Mucosa of rectum (tissue), 2 donors: ENCODE data around the gene MLPH.
"Not testable (repeated sequence)": the region's sequence is repeated elsewhere in the genome, so short reads cannot be mapped to it uniquely, and the experiment has no call there.

Source experiments
- H3K27ac ChIP-seq, 2 donors: one replicate each; pipeline ENCODE4 v1.7.0; 2013; ENCODE audit warnings: inconsistent platforms in 2 of 2, low read depth in 2 of 2, low read length in 2 of 2
- H3K27me3 ChIP-seq, 2 donors: one replicate each; pipeline ENCODE4 v1.7.0; 2013; ENCODE audit warnings: low read length in 2 of 2; ENCODE audit not compliant: control insufficient read depth in 2 of 2, insufficient read depth in 2 of 2
- H3K36me3 ChIP-seq, 2 donors: one replicate each; pipeline ENCODE4 v1.7.0; 2013; ENCODE audit warnings: low read length in 2 of 2; ENCODE audit not compliant: control insufficient read depth in 2 of 2, insufficient read depth in 2 of 2
- H3K4me1 ChIP-seq, 2 donors: one replicate each; pipeline ENCODE4 v1.7.0; 2013; ENCODE audit warnings: low read length in 2 of 2, mild to moderate bottlenecking in 1 of 2; ENCODE audit not compliant: control insufficient read depth in 2 of 2, insufficient read depth in 2 of 2
- H3K4me3 ChIP-seq, 2 donors: one replicate each; pipeline ENCODE4 v1.7.0; 2013; ENCODE audit warnings: low read length in 2 of 2
- H3K9ac ChIP-seq, 2 donors: one replicate each; pipeline ENCODE4 v1.7.0; 2013; ENCODE audit warnings: low read length in 2 of 2, low read depth in 1 of 2, mild to moderate bottlenecking in 1 of 2
- H3K9me3 ChIP-seq, 2 donors: one replicate each; pipeline ENCODE4 v1.7.0; 2013; ENCODE audit warnings: low read length in 2 of 2; ENCODE audit not compliant: control insufficient read depth in 2 of 2
- donor health status: healthy.
- donor health status: Normal muscosa, but diverticular disease.

The MLPH gene

GRCh38 chr2:237457388-237457941 lies 29.6 kb upstream of the MLPH start:
- Histone ChIP-seq H3K4me1 (no peaks in the 10 kb centered on the region), H3K27me3 (no peaks in the 10 kb centered on the region), H3K27ac (no peak overlapping the region), H3K4me3 (no peak overlapping the region), H3K9me3 (no peaks in the 10 kb centered on the region), H3K36me3 (no peaks in the 10 kb centered on the region), H3K9ac (no peak overlapping the region)

GRCh38 chr2:237458519-237458918 lies 28.5 kb upstream of the MLPH start:
- Histone ChIP-seq H3K36me3 (no peaks in the 10 kb centered on the region), H3K27ac (no peak overlapping the region), H3K9me3 (no peaks in the 10 kb centered on the region), H3K4me1 (no peaks in the 10 kb centered on the region), H3K27me3 (no peaks in the 10 kb centered on the region), H3K9ac (no peak overlapping the region), H3K4me3 (no peak overlapping the region)

GRCh38 chr2:237459226-237459625 lies 27.8 kb upstream of the MLPH start:
- Histone ChIP-seq H3K4me1 (no peaks in the 10 kb centered on the region), H3K9ac (no peak overlapping the region), H3K9me3 (no peaks in the 10 kb centered on the region), H3K27me3 (no peaks in the 10 kb centered on the region), H3K36me3 (no peaks in the 10 kb centered on the region), H3K4me3 (no peak overlapping the region), H3K27ac (no peak overlapping the region)

- Histone ChIP-seq H3K27ac (no peak overlapping the region), H3K36me3 (no peaks in the 10 kb centered on the region), H3K4me3 (no peak overlapping the region), H3K9me3 (no peaks in the 10 kb centered on the region), H3K4me1 (no peaks in the 10 kb centered on the region), H3K27me3 (no peaks in the 10 kb centered on the region), H3K9ac (no peak overlapping the region)
These were observed 27.3 kb upstream of the MLPH start for GRCh38 chr2:237459741-237460174.

GRCh38 chr2:237464757-237465391 lies 22.2 kb upstream of the MLPH start:
- no peak overlapping the region for H3K27ac ChIP-seq
- H3K4me3 ChIP-seq: no peak overlapping the region

GRCh38 chr2:237465515-237466148 lies 21.4 kb upstream of the MLPH start:
- Histone ChIP-seq H3K27ac (no peak overlapping the region), H3K36me3 (no peaks in the 10 kb centered on the region), H3K9me3 (no peaks in the 10 kb centered on the region), H3K9ac (no peak overlapping the region), H3K4me1 (no peaks in the 10 kb centered on the region), H3K27me3 (no peaks in the 10 kb centered on the region), H3K4me3 (no peak overlapping the region)

More at GRCh38 chr2:237464757-237465391, 22.2 kb upstream of the MLPH start:
- no peaks in the 10 kb centered on the region for H3K36me3 ChIP-seq
- no peaks in the 10 kb centered on the region for H3K9me3 ChIP-seq
- no peaks in the 10 kb centered on the region for H3K4me1 ChIP-seq
- H3K27me3 ChIP-seq: no peaks in the 10 kb centered on the region
- H3K9ac ChIP-seq: no peak overlapping the region

- H3K27me3 ChIP-seq: no peaks in the 10 kb centered on the region
- H3K4me3 ChIP-seq: no peak overlapping the region
- no peaks in the 10 kb centered on the region for H3K4me1 ChIP-seq
- no peak overlapping the region for H3K9ac ChIP-seq
- H3K36me3 ChIP-seq: no peaks in the 10 kb centered on the region
- no peak overlapping the region for H3K27ac ChIP-seq
- no peaks in the 10 kb centered on the region for H3K9me3 ChIP-seq
These were observed 20.8 kb upstream of the MLPH start for GRCh38 chr2:237466211-237466610.

GRCh38 chr2:237467447-237468179 lies 19.4 kb upstream of the MLPH start:
- no peaks in the 10 kb centered on the region for H3K9me3 ChIP-seq
- peaks cover 0 to 3% of the 10 kb centered on the region in 2 donors for H3K4me1 ChIP-seq
- no peaks in the 10 kb centered on the region for H3K27me3 ChIP-seq
- H3K36me3 ChIP-seq: no peaks in the 10 kb centered on the region
- H3K9ac ChIP-seq: no peak overlapping the region
- no peak overlapping the region for H3K27ac ChIP-seq
- H3K4me3 ChIP-seq: no peak overlapping the region

- H3K9ac ChIP-seq, H3K4me1 ChIP-seq, H3K27me3 ChIP-seq, H3K36me3 ChIP-seq, H3K4me3 ChIP-seq, H3K27ac ChIP-seq, H3K9me3 ChIP-seq: not testable (repeated sequence)
These were observed 17.6 kb upstream of the MLPH start for GRCh38 chr2:237469410-237469809.

- Histone ChIP-seq H3K4me3 (no peak overlapping the region), H3K9me3 (no peaks in the 10 kb centered on the region), H3K36me3 (no peaks in the 10 kb centered on the region), H3K27ac (no peak overlapping the region), H3K4me1 (peaks cover 6 to 7% of the 10 kb centered on the region in 2 donors), H3K27me3 (no peaks in the 10 kb centered on the region), H3K9ac (no peak overlapping the region)
These were observed 17.2 kb upstream of the MLPH start for GRCh38 chr2:237469849-237470248.
